Mucosa of descending colon (tissue), 3 donors: ENCODE results near the gene UGT1A5. TPM values are rescaled to one million over a fixed set of nuclear protein-coding genes. Genes with fewer than 3 reads are reported as not detected.

Experiments
- ATAC-seq: fragments of 200-7000 bp; cut with Tn5 transposase; one replicate; pipeline ENCODE4 v1.9.1; 2020; ENCODE audit warnings: mild to moderate bottlenecking, moderate library complexity
- DNase-seq, 3 donors: peaks; one replicate each; pipeline ENCODE4 v3.0.0-alpha.2; 2020
- H3K36me3 ChIP-seq: fragments of 200-600 bp; one replicate; pipeline ENCODE4 v1.8.0; 2021; ENCODE audit warnings: low read depth, mild to moderate bottlenecking
- H3K4me1 ChIP-seq: fragments of 200-600 bp; one replicate; pipeline ENCODE4 v1.8.0; 2021; ENCODE audit warnings: low read depth, mild to moderate bottlenecking
- H3K4me3 ChIP-seq: fragments of 200-600 bp; one replicate; pipeline ENCODE4 v1.8.0; 2021; ENCODE audit warnings: mild to moderate bottlenecking
- H3K9me3 ChIP-seq: fragments of 200-600 bp; one replicate; pipeline ENCODE4 v1.8.0; 2021; ENCODE audit warnings: mild to moderate bottlenecking
- intact Hi-C, 2 donors: fragments of 100-400 bp; cut with DNase I in 1 of 2; cut with micrococcal nuclease in 1 of 2; formaldehyde crosslinking; loops; one replicate each; pipeline versions ENCODE4 v1.11.0 to v1.11.1; 2022; cut with DNase I, micrococcal nuclease
- total RNA-seq, 3 donors: library from RNA; stranded (reverse); fragmentation: NEBNext Ultra II Directional in 2 of 3; extraction: Animal tissue kit (Norgen Biotek cat#: 25700) in 2 of 3; gene quantifications; one replicate each; pipeline versions ENCODE4 v1.2.1 to v1.2.4, GENCODE V29; 2021 to 2023
- TF ChIP-seq, protein P1 (sequence below): fragments of 200-600 bp; IDR thresholded peaks from one replicate; pipeline ENCODE4 v1.8.0; 2022; ENCODE audit warnings: antibody characterized with exemption, mild to moderate bottlenecking
- donor health status: DM: no; HTN: no; CAD: no; lungs with moderate emphysema.
- donor health status: DM: no; HTN: no; CAD: no.
- donor health status: DM: no; HTN: yes; CAD: no.

The UGT1A5 gene
- total RNA-seq, 3 donors from 2014 or later: 2.1 to 6.5 (median 2.4) TPM

DNA sequence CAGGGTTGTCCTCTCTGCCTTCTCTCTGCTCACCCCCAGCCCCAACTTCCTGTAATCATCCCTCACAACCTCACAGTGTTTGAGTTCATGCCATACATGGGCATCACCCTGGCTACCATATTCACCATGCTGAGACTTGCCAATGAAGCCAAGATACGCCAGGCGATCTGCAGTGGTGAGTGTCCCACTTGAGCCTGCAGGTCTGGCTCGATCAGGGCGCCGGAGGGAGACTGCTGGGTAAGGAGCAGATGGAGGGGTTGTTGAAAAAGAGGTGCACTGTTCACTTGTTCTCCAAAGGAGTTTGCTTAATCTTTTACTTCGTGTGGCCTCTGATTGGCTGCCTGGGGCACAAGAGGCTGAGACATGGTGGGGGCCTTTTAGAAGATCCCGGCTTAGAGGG is 80.0 kb downstream of the UGT1A5 start:
- intact Hi-C loops: no loop called here
- ATAC-seq (no peak), DNase-seq (no peak)
- H3K36me3 ChIP-seq: no peaks in the 10 kb centered on the region
- H3K4me3 ChIP-seq: no peak overlapping the region
- TF ChIP-seq, protein P1, sequence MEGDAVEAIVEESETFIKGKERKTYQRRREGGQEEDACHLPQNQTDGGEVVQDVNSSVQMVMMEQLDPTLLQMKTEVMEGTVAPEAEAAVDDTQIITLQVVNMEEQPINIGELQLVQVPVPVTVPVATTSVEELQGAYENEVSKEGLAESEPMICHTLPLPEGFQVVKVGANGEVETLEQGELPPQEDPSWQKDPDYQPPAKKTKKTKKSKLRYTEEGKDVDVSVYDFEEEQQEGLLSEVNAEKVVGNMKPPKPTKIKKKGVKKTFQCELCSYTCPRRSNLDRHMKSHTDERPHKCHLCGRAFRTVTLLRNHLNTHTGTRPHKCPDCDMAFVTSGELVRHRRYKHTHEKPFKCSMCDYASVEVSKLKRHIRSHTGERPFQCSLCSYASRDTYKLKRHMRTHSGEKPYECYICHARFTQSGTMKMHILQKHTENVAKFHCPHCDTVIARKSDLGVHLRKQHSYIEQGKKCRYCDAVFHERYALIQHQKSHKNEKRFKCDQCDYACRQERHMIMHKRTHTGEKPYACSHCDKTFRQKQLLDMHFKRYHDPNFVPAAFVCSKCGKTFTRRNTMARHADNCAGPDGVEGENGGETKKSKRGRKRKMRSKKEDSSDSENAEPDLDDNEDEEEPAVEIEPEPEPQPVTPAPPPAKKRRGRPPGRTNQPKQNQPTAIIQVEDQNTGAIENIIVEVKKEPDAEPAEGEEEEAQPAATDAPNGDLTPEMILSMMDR: no peak
- no peaks in the 10 kb centered on the region for H3K4me1 ChIP-seq
- no peaks in the 10 kb centered on the region for H3K9me3 ChIP-seq

DNA sequence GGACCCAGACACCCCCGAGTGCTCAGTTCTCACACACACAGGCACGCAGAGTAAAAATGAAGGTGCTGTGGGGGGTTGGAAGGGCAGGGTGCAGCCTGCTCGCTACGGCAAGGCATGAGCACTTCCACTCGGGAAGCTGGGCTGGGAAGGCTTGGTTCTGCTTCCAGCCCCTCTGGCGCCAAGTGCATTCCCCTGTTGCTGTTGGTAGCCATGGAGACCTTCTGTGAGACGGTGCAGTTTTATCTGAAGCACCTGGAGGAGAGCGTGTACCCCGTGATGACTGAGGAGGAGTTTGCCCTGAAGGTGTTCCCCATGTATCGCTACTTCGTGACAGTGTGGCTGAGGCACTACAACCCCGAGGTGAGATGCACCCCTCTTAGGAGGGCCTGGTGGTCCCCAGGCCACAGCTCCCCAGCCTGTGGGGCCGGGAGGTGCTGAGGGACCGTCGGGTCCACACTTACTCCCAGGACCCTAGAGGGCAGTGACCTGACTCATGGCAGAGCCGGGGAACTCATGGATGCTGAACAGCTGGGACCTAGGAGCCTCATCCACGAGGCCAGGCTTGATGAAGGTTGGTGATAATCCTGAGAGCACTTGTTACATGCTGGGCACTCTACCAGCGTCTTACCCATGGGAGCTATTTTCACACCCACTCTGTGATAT is 80.9 kb downstream of the UGT1A5 start:
- ATAC-seq: no peak
- intact Hi-C loops: no loop called here
- TF ChIP-seq, protein P1: no peak
- no peaks in the 10 kb centered on the region for H3K36me3 ChIP-seq
- no peaks in the 10 kb centered on the region for H3K4me1 ChIP-seq
- no peaks in the 10 kb centered on the region for H3K9me3 ChIP-seq
- H3K4me3 ChIP-seq: no peak overlapping the region
- DNase-seq: no peak

DNA sequence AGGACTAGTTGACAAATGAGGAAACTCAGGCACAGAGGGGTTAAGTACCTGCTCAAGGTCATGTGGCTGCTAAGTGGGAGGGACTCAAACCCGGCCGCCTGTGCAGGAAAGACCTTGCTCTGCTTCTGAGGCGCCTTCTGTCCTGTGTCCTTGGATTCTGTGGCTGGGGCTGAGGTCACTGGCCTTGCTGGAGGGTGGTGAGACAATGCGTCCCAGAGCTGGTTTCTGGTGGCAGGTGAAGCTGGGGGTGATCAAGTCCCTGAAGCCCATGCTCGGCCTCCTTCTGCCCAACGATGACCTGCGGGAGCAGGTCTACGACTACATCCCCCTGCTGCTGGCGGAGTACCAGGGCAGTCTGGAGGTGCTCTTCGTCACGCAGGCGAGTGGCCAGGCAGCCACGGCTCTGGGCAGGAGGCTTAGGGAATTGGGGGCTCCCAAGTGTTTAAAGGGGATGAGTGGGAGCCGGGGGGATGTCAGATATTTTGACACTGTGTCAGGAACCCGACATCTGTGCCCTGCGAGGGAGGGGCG is 81.5 kb downstream of the UGT1A5 start:
- DNase-seq: no peak
- Histone ChIP-seq H3K4me1 (no peaks in the 10 kb centered on the region), H3K4me3 (no peak overlapping the region), H3K9me3 (no peaks in the 10 kb centered on the region), H3K36me3 (no peaks in the 10 kb centered on the region)
- TF ChIP-seq, protein P1: no peak
- intact Hi-C loops: no loop called here
- no peak for ATAC-seq

DNA sequence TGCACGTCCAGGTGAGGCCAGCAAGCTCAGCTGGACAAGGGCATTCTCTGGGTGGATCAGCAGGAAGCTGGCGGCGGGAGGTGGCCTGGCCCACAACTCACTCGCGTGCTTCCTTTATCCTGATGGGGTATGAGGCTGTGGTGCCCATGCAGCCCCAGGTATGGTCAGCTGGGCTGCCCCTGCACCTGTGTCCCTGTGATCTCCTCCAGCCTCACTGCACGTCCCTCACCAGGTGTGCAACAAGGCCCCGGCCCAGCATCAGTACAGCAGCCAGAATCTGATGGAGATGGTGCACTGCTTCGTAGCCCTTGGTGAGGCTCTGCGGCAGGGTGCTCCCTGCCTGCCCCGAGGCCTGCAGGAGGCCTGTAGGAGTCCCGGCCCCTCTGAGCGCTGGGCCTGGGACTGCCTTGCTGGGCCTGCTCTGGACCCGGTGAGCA is 83.0 kb downstream of the UGT1A5 start:
- no peaks in the 10 kb centered on the region for H3K9me3 ChIP-seq
- no peaks in the 10 kb centered on the region for H3K36me3 ChIP-seq
- DNase-seq: no peak
- TF ChIP-seq, protein P1: no peak
- intact Hi-C loops: no loop called here
- no peak for ATAC-seq
- H3K4me3 ChIP-seq: no peak overlapping the region
- H3K4me1 ChIP-seq: no peaks in the 10 kb centered on the region

DNA sequence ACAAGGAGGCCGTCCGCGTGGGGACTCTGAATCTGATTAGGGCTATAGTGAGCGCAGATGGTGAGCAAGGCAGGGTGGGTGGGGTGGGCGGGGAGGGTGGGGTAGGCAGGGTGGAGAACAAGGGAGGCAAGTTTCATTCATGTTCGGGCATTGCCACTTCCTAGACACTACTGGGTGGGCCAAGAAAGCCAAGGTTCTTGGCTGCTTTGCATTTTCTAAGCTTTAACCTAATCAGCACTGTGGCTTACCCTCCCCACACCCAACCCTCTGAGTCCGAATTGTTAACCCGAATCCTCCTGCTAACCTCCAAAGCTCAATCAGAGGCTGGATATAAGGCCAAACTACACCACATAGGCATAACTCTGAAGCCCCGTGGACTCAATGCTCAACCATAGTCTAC is 83.5 kb downstream of the UGT1A5 start:
- no peak for ATAC-seq
- Histone ChIP-seq H3K9me3 (no peaks in the 10 kb centered on the region), H3K36me3 (no peaks in the 10 kb centered on the region), H3K4me3 (no peak overlapping the region), H3K4me1 (no peaks in the 10 kb centered on the region)
- intact Hi-C loops: no loop called here
- TF ChIP-seq, protein P1: no peak
- no peak for DNase-seq
